ENCODE measurements around the gene SLC2A14.
"Not testable (repeated sequence)": the region's sequence is repeated elsewhere in the genome, so short reads cannot be mapped to it uniquely, and the experiment has no call there.

Gene SLC2A14

GRCh38 chr12:7832059-7832696 lies 40.5 kb downstream of the SLC2A14 start:
- peak; percentile 41 for DNase-seq

DNA sequence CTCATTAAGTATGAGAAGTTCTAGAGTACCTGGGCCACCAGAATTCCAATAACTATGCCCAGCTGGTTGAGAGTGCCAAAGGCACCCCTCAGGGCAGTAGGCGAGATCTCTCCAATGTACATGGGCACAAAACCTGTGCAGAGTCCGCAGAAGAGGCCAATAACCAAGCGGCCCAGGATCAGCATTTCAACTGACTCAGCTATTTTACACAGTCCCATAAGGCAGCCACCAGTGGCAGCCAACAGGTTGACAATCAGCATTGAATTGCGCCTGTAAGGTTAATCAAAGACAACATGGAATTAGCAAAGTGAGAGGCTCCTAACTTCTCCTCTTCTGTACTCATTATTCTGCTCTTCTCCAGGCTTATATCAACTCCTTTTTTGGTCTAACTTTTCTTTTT lies 43.0 kb downstream of the SLC2A14 start:
- DNase-seq: not testable (repeated sequence)

GRCh38 chr12:7825754-7826153 lies 47.0 kb downstream of the SLC2A14 start:
- DNase-seq: not testable (repeated sequence)

DNA sequence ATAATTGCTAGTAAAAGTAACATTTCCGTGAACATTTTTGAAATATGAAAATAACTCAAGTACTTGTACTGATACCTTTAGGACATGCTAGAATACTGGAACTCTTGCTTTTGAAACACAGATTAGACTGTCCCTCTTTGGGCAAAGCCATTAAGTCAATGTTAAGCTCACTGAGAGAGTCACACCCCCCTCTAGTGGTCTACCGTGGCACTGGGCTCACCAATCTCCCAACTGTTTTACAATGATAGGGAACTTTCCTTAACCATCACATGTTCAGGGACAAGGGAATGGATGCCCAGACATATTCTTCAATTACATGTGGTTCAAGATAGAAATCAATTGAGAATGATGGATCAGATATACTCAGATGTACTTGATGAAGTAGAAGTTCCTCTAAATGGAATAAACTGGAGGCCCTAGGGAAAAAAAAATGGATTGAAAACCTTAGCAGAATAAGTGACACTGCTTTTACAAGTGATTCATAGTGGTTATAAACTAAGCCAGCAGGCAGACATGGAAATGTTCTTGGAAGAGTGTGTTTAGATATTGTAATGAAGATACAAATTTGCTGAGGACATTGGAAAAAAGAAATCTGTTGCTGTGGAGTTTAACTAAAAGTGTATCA lies 65.7 kb downstream of the SLC2A14 start:
- DNase-seq: peak; percentile 54

GRCh38 chr12:7806319-7806718 lies 66.4 kb downstream of the SLC2A14 start:
- not testable (repeated sequence) for DNase-seq

- no peak for DNase-seq
Observed at GRCh38 chr12:7801460-7801859, 71.3 kb downstream of the SLC2A14 start.

- DNase-seq: not testable (repeated sequence)
Observed at GRCh38 chr12:7798750-7799308, 73.9 kb downstream of the SLC2A14 start.

DNA sequence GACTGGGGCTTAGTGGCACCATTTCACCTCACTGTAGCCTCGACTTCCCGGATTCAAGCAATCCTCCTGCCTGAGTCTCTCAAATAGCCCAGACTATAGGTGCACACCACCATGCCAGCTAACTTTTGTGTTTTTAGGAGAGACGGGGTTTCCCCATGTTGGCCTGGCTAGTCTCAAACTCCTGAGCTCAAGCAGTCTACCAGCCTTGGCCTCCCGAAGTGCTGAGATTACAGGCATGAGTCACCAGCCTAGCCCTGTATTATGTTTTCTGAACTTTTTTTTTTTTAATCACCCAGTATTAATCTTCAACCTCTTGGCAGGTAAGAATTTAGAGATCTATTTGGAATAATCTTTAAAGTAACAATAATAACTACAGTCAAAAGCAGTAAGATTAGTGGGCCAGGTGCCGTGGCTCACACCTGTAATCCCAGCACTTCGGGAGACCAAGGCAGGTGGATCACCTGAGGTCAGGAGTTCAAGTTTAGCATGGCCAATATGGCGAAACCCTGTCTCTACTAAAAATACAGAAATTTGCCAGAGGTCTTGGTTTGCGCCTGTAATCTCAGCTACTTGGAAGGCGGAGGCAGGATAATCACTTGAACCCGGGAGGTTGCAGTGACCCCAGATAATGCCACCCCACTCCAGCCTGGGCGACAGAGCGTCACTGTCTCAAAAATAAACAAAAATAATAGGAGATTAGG lies 74.9 kb downstream of the SLC2A14 start:
- no peak for DNase-seq

GRCh38 chr12:7797269-7797668 lies 75.4 kb downstream of the SLC2A14 start:
- DNase-seq: not testable (repeated sequence)

DNA sequence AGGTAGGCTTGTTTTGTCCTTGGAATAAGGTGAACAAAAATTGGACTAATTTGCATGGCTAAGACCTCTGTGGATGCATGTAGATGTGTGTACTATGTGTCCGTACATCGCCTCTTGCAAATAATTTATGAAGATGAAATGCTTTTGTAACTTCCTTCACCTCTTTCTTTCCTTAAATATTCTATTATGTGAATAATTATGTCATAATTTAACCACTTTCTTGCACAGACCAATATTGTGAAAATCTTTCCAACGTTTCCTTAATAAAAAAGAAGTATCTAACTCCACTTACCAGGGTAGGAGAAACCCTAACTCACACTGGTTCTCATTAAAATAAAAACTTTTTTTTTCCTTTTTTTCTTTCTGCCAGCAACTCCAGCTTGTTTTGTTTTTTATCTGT lies 79.5 kb downstream of the SLC2A14 start:
- no peak for DNase-seq

DNA sequence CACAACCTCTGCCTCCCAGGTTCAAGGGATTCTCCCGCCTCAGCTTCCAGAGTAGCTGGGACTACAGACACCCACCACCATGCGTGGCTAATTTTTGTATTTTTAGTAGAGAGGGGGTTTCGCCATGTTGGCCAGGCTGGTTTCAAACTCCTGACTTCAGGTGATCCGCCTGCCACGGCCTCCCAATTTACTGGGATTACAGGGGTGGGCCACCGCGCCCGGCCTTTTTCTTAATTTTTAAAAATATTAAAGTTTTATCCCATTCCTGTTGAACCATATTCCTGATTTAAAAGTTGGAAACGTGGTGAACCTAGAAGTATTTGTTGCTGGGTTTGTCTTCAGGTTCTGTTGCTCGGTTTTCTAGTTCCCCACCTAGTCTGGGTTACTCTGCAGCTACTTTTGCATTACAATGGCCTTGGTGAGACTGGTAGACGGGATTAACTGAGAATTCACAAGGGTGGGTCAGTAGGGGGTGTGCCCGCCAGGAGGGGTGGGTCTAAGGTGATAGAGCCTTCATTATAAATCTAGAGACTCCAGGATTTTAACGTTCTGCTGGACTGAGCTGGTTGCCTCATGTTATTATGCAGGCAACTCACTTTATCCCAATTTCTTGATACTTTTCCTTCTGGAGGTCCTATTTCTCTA lies 83.7 kb downstream of the SLC2A14 start, which contains the start of gene NANOG:
Gene NANOG, plus strand, starts transcription at position 519 of the 645 bp plus-strand sequence. CDS start 213 bp downstream, outside the sequence.
- DNase-seq: not testable (repeated sequence)

DNA sequence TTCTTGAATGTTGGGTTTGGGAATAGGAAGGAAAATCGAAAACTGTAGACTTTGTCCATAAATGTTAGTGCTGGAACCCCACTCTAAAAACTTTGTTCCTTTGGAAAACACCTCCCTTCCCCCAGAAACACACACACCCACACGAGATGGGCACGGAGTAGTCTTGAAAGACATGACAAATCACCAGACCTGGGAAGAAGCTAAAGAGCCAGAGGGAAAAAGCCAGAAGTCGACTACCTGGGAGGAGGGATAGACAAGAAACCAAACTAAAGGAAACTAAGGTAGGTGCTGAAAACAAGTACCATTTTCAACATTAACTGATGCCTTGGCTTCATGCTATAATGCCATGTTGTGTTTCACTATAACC lies 84.4 kb downstream of the SLC2A14 start:
- no peak for DNase-seq

- DNase-seq: no peak
Observed at GRCh38 chr12:7787574-7788293, 85.0 kb downstream of the SLC2A14 start.

DNA sequence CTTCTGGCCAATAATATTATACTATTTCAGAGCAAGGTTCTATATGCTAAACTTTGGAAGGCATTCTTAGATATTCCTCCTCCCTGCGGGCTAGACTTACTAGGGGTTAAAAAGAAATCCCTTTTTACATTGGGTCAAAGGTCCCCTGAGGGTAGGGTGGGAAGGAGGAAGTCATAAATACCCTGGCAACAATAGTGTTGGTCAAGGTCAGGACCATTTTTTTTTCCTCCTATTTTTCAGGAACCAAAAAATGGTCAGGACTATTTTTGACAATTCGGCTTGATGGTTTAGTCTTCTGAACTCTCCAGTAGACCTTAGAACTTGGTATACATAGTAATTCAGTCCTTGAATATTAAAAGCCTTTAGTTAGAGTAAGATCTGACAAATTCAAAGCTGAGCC lies 88.0 kb downstream of the SLC2A14 start:
- no peak for DNase-seq

DNA sequence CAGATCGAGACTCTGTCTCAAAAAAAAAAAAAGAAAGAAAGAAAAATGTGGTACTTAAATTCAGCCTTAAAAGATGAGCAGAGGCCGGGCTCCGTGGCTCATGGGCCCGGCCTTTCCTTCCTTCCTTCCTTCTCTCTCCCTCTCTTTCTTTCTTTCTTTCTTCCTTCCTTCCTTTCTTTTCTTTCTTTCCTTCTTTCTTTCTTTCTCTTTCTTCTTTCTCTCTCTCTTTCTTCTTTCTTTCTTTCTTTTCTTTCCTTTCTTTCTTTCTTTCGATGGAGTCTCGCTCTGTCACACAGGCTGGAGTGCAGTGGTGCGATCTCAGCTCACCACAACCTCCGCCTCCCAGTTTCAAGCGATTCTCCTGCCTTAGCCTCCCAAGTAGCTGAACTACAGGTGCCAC lies 89.3 kb downstream of the SLC2A14 start:
- DNase-seq: not testable (repeated sequence)

- DNase-seq: no peak
Observed at GRCh38 chr12:7782055-7782454, 90.7 kb downstream of the SLC2A14 start.

GRCh38 chr12:7781274-7781673 lies 91.4 kb downstream of the SLC2A14 start:
- no peak for DNase-seq

DNA sequence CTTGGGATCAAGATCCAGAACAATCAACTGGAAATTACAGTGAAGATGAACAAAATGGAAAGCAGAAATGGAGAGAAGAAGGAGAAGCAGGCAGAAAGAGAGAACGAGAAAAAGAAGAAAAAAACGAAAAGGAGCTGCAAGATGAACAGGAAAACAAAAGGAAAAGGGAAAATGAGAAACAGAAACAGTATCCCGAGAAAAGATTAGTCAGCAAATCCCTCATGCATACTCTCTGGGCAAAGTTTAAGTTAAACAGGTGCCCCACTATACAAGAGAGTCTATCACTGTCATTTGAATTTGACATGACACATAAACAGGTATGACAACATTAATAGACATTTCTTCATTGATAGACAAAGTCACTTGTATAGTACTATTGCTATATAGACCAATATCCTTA lies 102.7 kb downstream of the SLC2A14 start:
- DNase-seq: no peak
